HCEC 1CT (cell line): Measurements from ENCODE around the gene KLK1.

Experiments used
- DNase-seq: peaks from one replicate; pipeline ENCODE4 v3.0.0-alpha.2; 2017

KLK1 gene

GRCh38 chr19:50835785-50836542, 12.4 kb upstream of the KLK1 start:
- DNase-seq = peak; percentile 15

- DNase-seq = no peak
Observed at GRCh38 chr19:50835103-50835784, 11.7 kb upstream of the KLK1 start.

DNA sequence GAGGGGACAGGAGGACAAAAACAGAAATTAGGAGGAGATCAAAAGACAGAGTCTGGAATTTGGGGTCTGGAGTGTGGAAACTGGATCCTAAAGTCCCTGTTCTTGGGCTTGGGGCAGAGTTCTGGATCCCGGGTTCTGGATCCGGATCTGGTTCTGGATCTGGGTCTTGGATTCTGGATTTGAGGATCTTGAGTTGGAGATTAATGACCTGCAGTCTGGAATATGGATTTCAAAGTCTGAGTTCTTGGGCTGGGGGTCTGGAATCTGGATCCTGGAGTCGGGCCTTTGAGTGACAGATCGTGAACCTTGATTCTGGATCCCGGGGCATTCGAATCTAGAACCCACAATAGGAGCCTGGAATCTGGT, 10.2 kb upstream of the KLK1 start:
- DNase-seq = no peak

GRCh38 chr19:50833117-50833801, 9.7 kb upstream of the KLK1 start, which contains the start of gene KLK15:
KLK15 (minus strand) TSS chr19:50833574; CDS start chr19:50831492, 2,082 bp downstream.
- DNase-seq = no peak

DNA sequence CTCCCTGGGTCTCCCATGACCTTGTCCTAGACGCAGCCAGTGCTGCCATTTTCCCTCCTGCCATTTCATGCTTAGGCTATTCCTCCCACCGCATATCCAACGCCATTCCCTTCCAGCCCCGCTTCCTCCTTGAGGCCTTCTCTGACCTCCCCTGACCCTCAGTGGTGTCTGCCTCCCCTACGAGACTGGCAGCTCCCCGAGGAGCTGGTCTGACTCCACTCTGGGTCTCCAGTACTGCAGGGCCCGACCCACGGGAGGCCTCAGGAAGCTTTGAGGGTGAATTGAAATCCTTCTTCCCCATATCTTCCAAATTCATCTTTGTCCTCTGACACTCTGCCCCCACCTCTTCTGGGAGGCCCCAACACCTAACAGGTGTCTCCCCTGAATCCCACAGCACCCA, 9.1 kb upstream of the KLK1 start:
- DNase-seq = no peak

DNA sequence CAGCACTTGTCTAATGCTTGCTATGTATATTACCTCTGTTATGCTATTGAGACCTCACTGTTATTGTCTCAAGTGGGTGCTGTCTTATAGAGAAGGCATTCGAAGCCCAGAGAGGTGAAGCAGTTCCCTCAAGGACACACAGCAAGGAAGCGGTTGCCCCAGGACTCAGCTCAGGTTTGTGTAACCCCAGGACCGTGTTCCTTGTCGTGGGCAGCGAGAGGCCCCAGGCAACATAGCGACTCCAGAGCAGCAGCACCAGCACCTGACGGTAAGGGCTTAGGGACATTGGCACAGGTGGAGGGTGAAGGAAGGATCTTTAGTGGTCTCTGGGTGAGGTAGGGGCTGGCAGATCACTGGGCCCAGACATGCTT, 7.4 kb upstream of the KLK1 start:
- no peak for DNase-seq

- DNase-seq = no peak
Observed at GRCh38 chr19:50830266-50831025, 6.9 kb upstream of the KLK1 start.

GRCh38 chr19:50829801-50830200, 6.2 kb upstream of the KLK1 start:
- DNase-seq = no peak

DNA sequence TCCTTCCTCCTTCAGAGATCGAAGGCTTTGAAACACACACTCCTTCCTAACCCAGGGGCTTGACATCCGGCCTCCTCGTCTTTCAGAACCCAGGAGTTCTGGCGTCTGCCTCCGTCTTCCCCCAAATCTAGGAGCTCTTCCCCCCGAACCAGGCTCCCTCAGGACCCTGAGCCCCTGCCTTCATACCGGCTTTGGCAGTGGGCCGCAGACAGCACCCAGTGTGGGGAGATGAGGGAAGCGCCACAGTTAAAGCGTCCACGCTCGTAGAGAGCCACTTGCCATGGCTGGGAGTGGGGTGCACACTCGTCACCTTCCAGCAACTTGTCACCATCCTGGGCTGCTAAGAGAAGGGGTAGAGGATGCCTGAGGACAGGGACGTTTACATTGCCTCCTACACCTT, 3.9 kb upstream of the KLK1 start:
- no peak for DNase-seq

DNA sequence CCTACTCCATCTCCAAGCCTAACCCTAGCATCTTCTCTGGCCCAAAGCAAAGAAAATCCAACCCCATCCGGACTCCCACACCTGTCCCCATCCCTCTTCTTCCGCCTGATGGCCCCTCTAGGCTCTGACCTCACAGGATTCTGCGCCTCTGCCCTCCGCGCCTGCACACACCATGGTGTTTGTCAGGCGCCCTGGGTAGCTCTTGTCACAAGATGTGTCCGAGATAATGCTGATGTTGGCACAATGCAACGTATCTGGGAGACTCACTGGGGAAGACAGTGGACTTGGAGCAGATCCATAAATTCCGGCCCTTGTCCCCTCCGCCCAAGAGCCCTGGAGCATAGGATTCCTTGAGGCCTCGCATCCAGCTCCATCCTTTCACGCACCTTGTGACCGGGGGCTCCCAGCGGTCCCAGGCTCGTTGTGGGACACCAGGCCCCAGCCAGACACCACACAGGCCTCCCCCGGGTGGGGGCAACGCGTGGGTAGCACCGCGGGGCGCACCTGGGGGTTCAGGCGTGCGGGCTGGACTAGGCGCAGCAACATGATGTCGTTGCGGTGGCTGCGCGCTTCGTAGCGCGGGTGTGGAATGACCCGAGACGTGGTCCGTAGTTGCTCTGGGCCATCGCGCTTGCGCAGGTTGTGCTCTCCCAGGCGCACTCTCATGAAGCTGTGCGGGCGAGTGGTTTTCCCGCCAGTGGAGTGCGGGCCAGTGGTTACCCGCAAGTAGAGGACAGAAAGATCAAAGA, 3.1 kb upstream of the KLK1 start:
- DNase-seq = no peak

- DNase-seq = no peak
Observed at GRCh38 chr19:50822661-50823208, 852 bp downstream of the KLK1 start.

DNA sequence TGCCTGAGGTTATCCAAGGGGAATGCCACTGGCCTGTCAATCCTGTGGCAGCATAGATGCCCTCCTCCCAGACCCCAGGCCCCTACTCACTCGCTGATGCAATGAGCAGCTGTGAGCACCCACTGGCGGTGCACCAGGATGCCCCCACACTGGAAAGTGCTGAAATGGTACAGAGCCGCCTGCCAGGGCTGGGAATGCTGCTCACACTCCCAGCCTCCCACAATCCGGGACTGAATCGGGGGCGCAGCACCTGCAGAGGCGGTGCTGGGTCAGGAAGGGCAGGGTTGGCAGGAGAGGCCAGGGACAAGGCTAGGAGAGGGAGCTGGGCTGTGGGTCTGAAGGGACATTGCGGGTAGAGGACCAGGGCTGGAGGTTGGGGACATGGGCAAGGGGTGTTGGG, 2.0 kb downstream of the KLK1 start:
- DNase-seq = no peak

DNA sequence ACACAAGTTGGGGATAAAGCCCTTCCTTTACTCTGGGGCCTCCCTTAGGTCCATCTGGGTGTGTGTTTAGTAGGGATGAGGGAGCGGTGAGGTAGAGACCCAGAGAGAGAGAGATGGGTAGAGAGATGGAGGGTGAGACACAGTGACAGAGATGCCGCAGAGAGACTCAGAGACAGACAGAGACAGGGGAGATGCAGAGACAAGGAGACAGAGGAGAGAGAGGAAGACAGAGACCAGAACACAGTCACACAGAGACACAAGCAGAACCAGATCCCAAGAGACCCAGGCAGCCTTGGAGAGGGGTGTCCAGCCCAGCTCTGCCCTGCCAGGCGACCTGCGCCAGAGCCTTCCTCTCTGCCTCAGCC, 2.4 kb downstream of the KLK1 start:
- no peak for DNase-seq

- DNase-seq = no peak
Observed at GRCh38 chr19:50820549-50821247, 2.9 kb downstream of the KLK1 start.

DNA sequence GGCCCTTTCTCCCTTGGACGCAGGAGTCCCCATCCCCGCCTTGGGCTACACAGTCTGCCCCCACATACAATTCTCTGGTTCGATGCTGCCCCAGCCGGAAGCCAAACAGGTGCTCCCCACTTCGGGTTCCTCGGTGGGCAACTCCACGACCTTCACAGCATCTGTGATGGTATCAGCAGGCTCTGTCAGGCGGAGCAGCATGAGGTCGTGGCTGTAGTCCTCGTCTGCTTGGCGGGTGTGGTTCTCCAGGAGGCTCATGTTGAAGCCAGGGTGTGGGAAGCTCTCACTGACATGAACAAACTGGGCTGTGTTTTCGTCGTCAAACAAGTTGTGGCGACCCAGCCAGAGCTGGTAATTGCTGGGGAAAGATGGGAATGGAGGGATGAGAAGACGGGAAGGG, 3.5 kb downstream of the KLK1 start:
- no peak for DNase-seq

DNA sequence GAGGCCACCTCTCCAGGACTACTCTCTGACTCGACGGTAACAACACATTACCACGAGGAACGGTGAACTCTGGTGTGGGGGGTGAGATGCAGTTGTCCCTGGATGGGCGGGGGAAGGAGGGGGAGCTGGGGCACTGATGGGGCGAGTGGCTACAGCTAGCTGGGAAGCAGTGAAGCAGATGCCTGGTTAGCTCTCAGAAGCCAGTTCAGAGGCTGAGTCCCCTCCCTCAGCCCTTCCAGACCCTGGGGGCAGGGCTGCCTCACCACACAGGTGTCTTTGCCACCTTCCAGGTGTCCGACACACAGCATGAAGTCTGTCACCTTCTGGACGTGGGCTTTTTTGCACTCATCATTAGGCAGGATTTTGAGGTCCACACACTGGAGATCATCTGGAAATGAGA, 4.0 kb downstream of the KLK1 start:
- DNase-seq = no peak

GRCh38 chr19:50818859-50819472, 4.6 kb downstream of the KLK1 start:
- DNase-seq = no peak

- no peak for DNase-seq
Observed at GRCh38 chr19:50817941-50818858, 5.4 kb downstream of the KLK1 start.

GRCh38 chr19:50815439-50815838, 8.1 kb downstream of the KLK1 start:
- DNase-seq = no peak

DNA sequence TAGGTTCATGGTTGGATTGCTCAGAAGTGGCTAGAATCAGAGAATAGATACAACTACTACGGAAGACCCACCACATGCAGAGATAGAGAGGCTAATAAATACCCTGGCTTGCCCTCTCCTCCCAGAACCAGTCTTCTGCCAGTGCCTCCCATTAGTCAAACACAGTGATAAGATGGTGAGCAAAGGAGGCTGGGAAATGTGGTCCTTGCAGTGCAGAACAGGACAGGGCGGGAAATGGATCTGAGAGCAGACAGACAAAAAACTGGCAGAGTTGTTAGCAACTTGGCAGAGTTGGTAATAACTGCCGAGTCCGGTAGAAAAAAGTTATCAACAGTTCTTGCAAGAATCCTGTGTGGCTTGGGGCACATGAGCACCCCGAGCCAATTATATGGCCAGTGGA, 8.7 kb downstream of the KLK1 start:
- no peak for DNase-seq
